ENCODE measurements around the gene RCVRN.
"Not testable (repeated sequence)": the region's sequence is repeated elsewhere in the genome, so short reads cannot be mapped to it uniquely, and the experiment has no call there.

RCVRN gene

DNA sequence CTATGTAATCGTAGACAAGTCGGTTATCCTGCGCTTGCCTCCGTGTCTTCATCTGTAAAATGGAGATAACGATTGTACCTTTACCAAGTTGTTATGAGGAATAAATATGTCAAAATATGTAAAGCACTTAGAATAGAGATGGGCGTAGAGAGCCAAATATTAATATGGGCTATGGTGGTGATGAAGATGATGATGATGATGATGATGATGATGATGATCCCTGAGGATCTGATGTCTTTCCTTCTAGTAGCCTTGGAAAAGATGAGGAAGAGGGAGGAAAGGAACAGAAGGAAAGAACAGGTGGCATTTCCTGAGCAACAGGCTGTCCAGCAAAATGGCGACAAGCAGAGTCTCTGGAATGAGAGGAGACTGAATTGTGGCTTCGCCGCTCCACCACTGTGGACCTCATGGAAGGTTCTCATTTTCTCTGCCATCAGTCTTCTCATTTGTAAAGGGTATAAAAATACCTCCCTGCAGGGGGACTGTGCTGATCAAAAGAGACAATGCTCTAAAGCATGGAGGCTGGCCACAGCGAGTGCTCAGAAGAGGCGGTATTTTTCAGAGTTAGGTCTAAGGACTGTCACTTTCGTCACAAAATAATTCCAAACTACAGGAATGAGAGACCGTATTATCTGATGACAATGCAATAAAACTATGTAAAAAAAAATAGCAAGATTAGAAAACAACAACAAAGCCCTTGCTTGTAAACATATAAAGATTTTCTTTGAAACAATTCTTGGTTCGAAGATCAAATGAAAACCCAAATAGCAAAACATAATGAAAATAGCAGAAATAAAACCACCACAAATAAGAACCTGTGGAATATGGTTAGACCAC lies 17.2 kb upstream of the RCVRN start:
- DNase-seq (ENCODE audit: low spot score) = no peak

DNA sequence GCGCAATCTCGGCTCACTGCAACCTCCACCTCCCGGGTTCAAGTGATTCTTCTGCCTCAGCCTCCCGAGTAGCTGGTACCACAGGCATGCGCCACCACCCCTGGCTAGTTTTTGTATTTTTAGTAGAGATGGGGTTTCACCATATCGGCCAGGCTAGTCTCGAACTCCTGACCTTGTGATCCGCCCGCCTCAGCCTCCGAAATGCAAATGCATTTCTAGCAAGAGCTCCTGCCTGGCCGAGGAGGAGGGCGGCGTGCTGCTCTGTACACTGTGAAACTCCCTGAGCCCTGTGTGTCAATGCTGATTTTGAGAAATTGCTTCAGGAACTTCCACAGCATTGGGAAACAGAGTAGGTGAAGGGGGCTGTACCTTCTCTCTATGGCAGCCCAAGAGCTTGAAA lies 16.1 kb upstream of the RCVRN start:
- not testable (repeated sequence) for DNase-seq (ENCODE audit: low spot score)

DNA sequence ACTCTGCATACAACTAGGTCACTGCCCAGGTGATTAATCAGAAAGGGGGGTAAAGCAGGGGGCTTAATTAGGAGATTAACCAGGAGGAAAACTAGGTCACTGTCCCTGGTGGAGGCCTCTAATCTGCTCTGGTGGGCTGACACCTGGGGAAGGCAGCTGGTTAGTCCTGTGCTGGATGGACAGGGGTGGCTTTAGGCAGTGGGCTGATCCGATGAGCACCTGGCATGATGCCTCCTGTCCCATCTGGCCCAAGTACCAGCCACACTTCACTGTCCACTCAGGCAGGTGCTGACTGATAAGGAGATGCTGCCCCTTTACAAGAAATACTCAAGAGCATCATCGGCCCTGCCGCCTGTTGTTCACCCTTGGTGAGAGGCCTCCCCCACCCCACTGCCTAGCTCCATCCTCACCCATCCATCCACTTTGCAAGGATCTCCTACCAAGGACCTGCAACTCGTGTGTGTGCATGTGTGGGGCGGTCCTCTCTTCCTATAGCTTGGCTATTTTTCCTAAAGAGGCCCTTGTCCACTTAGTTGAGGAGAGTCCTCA lies 13.8 kb upstream of the RCVRN start:
- DNase-seq (ENCODE audit: low spot score) = no peak

DNA sequence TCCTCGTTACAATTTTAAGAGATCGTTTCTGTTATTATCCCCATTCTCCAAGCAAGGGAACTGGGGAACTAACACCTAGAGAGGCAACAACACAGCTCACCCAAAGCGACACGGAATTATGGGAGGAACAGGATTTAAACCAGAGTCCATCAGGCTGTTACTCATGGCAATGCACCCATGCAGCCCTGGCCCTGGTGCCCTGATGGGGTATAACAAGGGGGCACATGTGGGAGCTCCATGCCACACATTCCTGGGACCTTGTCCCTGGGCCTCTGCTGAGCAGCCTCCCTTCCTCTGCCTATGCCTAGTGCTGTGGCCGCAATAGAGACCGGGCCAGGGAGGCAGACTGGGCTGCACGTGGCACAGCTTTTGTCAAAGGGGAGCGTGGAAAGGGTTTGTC lies 13.3 kb upstream of the RCVRN start:
- no peak for DNase-seq (ENCODE audit: low spot score)

DNA sequence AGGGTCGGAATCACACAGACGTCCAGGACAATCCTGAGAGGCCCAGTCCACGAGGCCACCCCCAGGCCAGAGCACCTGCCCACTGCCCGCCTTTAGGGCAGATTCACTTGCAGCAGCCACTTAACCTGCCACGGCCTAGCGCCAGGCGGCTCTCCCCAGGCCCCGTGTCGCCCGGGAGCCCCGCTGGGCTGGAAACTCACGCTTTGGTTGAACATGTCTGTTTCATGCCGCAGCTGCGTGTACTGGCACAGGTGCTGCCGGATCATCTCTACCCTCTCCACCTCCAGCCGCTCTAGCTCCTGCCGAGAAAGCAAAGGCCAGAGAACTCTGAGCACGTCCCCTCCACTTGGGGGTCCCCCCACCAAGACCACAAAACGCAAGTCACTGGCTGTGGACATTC lies 12.7 kb upstream of the RCVRN start:
- DNase-seq (ENCODE audit: low spot score) = no peak

DNA sequence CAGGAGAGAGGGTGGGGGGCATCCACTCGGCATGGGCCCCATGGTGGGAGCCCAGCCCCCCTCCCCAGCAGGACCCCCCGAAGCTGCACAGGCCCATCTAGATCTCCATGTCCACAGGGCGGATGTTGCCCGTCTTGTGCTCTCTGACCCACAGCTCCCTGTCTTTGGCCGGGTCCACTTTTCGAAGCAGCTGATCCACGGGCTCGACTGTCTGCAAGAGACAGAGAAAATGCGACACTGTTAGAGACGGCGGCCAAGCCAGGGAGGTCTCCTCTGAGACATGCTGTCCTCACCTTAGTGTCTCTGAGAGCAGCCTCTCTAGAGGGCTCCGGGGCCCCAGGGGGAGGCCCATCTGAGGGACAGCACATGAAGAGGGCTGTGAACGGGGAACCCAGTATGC lies 12.1 kb upstream of the RCVRN start:
- no peak for DNase-seq (ENCODE audit: low spot score)

DNA sequence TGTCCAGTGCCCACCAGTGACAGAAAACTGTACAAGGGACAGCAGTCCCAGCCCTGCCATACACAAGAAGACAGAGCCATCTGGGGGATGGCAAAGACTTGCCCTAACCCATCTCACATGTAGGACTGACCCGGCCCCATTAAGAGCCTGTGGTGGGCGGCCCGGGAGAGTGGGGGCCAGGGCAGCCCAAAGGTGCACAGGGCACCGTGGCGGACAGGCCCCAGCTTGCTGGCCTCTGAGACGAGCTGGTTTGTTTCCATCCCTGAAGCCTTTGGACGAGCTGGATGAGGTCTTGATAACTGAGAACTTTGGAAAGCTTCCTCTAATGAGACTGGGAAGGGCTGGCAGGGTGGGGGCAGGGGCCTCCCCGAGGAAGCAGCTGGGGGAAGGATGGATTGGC lies 11.0 kb upstream of the RCVRN start:
- no peak for DNase-seq (ENCODE audit: low spot score)

DNA sequence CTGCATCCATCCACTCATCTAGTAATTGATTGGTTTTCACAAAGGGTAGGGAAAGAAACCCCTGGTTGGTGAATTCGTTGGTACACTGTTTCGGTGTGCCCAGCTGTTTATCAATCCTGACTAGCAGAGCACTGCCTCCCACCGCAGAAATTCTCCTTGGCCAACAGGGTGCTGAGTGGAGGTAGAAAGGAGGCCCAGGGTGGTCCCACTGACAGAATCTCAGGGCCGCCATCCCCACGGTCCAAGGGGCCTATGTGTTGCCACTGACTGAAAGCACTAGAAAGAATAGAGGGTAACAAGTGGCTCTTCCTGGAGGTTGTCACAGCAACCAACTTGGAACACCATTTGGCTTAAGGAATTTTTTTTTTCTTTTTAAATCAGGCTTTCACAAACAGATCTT lies 8.4 kb upstream of the RCVRN start:
- DNase-seq (ENCODE audit: low spot score) = no peak

DNA sequence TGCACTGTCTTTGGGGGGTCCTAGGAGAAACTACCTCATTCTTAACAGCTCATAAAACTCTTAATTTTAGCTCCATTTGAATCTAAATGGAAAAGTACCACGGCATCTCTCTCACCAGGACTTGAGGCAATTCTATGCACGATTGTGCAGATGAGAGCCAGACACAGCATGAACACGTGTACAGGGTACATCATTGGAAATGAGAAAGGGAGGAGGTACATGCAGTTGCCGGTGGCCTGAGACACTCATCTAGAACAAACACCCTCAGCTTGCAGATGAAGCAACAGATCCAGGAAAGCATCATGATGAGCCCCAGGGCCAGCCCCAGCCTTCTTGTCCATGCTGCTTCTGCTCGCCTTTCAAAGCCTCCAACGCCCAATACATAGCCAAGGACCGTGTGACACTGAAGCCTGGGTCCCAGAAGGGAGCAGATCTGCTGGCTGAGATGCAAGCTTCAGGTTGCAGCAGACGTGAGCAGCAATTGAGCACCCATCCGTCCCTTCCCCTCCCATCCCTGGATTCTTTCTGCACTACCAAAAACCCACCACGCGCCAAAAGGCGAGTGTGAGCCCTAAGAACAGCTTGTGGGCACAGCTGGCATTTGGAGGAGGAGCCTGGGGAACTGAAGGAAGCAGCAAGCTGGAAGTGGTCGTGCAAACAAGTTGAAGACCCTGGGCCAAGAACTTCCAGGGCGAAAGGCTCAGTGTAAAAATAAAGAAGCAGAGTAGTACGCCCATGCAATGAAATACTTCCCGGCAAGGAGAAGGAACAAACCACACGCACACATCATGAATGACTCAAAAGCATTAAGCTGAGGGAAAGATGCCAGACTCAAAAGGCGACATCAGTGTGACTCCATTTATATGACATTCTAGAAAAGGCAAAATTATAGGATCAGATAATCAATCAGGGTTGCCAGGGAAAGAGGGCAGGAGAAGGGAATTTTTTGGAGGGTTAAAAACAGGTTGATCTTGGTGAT lies 7.3 kb upstream of the RCVRN start:
- DNase-seq (ENCODE audit: low spot score) = no peak

DNA sequence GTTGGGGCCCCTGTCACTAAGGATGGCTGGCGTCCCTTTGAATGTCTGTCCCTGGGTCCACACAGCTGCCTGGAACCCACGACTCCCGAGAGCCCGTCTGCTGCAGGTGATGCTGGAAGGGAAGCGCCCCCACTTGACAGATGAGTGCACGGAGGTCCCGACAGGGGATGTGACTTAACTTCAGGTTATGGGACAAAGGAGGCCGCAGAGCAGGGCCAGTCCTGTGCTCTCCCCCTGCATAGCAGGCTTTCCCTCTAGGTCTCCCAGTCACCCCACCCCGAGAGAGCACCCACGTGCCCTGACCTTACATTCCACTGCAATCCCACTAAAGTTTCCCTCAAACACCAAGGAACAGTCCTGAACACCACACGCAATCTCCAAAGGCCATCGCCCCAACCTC lies 6.0 kb upstream of the RCVRN start:
- DNase-seq (ENCODE audit: low spot score) = no peak

DNA sequence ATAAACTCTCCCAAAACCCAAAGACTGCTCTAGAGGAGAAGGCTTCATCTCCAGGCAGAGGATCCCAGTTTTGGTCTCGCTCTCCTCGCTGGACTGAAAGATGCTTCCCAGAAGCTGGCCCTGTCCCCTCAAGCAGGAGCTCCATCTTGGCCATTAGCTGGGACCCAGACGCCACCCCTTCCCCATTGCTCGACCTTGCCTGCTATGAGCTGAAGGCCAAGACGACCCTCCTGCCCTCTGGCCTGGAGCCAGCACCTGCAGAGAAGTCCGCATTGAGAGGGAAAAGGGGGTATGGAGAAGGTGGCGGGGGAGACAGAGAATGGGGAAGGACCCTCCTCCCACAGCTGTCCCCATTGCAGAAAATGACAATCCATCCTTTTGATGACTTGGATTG lies 3.6 kb upstream of the RCVRN start:
- DNase-seq (ENCODE audit: low spot score) = no peak

DNA sequence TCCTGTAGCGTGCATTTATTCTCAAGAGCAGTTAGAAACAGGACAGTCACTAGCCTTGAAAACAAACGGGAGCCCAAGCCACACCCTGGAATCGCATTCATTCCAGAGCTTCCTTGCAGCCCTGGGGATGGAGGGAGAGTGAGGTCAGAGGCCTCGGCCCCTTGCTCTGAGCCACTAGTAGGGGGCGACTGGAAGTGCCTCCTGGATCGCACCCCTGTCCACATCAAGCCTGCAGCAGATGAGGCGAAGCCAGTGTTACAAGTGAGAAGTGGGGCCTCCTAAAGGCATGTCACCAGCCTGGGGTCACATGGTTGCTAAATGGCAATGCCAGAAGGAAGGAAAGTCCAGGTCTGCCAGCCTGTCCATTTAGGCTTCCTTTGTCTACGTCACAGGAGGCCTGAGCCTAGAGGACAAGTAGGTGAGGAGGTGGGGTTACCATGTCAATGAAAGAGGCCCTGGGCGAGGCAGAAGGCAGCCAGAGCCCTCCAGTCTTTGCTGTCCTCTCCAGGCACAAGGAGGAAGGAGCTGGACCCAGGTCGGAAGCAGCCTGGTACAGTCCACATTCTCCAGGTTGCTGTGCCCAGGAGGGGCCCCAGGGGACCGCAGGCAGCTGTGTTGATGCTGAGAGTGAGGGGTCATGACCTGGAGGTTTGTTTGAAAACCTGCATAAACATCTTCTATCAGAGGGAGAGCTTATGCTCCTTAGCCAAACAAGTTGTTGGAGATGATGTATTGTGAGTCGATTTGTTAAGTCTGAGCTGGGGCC lies 3.0 kb upstream of the RCVRN start:
- DNase-seq (ENCODE audit: low spot score) = no peak

DNA sequence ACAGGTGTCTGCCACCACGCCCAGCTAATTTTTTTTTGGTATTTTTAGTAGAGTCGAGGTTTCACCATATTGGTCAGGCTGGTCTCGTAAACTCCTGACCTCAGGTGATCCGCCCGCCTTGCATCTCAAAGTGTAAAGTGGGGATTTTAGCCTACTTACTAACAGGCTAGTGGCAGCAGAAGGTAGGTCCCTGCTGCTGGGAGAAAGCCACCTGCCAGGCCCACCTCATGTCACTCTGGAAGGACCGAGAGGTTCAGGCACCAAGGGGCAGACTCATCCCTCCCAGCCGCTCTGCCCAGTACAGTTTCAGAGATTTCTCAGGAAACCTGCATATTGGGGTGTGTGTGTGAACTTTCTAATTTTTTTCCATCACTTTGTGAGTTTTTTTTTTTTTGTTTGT lies 2.1 kb upstream of the RCVRN start:
- DNase-seq (ENCODE audit: low spot score) = no peak

DNA sequence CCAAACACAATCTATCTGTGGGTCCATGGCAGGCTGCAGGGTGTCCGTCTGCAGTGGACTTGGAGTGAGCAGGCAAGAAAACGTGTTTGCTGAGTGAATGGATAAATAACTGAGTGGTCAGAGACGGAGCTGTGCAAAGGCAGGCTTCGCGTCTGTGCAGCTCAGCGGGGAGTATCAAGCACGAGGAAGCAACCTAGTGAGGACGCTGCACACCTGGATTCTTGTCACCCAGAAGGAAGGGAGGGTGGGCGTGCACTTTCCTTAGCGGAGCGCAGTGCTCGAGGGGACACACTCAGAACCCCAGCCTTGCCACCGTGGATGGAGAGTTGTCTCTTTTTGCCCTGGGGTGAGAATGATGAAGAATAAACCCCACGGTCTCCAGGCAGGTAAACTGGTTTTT lies 1.5 kb upstream of the RCVRN start:
- no peak for DNase-seq (ENCODE audit: low spot score)

DNA sequence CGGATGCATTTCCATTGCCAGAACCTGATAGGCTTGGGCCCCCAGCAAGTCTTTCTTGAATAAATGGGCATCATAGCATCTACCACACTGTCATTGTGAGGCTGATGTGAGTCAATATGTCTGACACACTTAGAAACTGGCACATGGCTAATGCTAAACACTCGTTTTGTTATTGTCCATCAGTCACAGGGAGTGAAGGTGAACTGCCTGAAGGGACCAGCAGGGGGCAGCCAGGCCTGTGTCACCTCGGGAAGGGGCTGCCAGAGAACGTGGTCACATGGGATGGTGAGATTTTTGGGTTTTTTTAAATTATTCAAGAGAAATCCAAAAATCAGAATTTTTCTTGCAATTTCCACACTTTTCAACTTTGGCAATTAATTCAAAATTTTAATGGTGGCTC lies 831 bp upstream of the RCVRN start:
- DNase-seq (ENCODE audit: low spot score) = peak; percentile 40

DNA sequence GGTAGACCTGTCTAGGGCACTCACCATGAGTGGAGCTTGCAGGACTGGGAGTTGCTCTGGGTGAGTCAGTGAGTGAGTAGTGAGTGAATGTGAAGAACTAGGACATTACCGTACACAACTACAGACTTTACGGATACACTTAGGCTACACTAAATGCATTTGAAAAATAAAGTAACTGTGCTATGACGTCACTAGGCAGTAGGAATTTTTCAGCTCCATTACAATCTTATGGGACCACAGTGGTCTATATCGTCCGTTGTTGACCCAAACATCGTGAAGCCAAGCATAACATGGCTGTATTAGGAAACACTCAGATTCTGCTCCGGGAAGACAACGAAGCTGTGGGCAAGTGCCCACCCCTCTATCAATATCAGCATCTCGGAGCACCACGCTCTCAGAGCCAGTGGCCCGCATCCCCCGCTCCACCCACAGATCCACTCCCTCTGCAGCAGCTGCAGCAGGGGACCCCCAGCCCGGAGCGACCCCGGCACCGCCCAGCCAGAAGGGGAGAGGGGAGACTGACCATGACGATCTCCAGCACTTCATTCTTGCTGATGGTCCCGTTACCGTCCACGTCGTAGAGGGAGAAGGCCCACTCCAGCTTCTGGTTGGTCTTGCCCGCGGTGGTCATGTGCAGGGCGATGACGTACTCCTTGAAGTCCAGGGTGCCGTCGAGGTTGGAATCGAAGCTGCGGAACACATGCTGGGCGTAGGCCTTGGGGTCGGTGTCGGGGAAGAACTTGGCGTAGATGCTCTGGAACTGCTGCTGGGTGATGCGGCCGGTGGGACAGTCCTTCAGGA lies 594 bp downstream of the RCVRN start:
- DNase-seq (ENCODE audit: low spot score) = no peak

DNA sequence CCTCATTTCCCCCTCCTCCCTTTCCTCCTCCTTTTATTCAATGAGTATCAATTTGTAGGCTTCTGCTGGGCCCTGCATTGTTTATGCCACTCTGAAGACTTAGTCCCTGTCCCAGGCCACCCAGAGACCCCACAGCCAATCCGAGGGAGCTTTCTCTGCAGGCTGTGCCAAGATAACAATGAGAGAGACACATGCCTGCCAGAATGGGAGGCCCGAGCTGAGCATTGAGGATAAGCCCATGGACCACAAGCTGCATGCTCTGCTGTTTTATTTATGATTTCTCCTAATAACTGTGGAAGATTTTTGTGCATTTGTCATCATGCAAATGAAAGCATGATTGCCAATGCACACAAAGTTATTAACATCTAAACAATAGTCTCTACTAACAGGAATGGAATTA lies 3.0 kb downstream of the RCVRN start:
- no peak for DNase-seq (ENCODE audit: low spot score)

DNA sequence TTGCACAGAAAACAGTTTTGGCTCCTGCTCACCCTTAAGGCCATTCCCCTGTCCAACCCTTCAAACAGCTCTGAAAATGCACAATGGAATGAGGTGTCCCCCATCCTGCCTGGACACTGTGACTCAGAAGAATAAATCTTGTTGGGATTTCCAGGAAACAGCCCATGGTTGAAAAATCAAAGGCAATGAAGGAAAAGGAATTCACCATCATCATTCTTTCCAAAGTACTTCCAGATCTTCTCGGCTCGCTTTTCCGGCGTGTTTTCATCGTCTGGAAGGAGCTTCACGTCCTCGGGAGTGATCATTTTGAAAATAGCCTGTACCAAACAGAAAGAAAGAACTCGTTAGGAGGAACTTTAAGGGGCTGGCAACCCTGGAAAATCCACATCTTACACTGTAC lies 4.3 kb downstream of the RCVRN start:
- DNase-seq (ENCODE audit: low spot score) = no peak

DNA sequence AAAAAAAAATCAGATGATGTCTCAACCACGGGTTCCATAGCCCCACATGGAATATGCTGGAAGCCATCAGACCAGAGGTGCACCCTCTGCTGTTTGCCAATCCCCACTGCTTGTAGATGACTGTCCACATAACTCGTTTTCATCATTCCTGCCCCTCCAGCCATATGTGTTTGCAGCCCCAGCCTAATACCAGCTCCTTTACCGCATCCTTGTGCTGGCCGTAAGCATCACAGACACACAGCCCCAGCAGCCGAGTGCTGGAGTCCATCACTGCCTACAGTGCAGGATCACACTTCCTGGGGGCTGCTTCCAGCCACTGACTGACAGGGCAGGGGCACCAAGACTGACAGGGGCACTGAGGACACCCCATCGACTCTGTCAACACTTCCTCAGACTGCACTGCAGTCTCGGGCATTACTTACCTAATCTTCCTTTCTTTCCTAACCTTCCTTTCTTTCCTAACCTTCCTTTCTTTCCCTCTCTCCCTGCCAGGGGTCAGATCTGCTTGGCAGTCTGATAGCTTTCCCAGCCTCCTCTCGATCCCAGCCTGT lies 5.0 kb downstream of the RCVRN start:
- no peak for DNase-seq (ENCODE audit: low spot score)

DNA sequence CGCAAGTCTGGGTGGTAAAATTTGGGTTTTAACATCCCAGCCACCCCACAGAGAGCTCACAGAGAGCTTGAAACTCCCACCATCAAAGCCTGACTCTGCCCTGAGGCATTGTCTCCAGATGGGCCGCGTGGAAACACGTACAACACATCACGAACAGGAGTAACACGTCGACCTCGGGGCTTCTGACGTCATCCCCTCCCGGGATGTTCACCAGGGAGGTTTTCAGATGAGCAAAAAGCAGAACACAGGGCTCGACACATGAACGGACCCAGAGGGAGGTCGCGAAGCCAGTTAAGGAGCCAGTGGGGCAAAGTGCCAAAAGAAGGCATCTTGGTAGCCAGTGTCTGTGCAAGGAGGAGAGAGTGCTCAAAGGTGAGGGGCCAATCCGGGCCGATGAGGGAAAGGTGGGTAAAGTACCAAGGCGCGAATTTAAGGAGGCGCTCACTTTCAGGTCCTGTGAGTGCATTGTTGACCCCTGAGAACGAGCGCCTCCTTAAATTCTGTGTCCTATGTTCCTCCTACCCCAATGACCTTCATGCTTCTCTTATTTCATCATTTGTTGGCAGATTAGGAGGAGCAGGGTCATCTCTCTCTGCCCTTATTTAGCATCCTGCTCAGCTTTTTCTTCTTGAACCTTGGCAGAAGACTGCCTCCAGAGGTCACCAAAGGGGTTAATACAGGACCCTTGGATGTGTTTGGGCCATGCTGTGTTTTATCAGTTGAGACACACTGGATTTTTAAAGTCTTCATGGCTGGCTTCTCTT lies 5.6 kb downstream of the RCVRN start:
- no peak for DNase-seq (ENCODE audit: low spot score)

Measured in RKO (cell line).